HG02798 (cell line): ENCODE data around the gene MTMR12.
A peak's percentile ranks its signal among the peaks of the same experiment; 100 is the strongest.

Experiments
- ATAC-seq: cut with Tn5 transposase; IDR thresholded peaks from one replicate; pipeline ENCODE4 v1.9.1; 2021; ENCODE audit warnings: mild to moderate bottlenecking; ENCODE audit not compliant: unreplicated experiment, poor library complexity

MTMR12 gene

DNA sequence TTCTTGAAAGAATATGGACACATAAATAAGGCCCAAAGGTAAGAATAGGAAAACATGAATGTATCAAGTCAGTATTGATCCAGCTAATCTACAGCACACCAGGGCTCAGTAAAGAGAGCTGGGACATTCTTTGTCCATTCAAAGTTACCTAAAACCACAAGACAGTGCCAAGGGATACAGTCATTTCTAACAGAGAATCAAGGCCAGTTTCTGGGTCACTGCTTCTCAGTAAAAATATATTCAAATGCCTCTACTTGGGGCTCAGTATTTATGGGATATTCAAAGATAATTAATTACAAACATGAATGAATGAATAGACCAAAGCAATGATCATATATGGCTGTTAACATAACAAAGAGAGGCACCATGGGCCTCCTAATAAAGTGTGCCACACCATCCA, 34.9 kb downstream of the MTMR12 start:
- ATAC-seq: no peak

DNA sequence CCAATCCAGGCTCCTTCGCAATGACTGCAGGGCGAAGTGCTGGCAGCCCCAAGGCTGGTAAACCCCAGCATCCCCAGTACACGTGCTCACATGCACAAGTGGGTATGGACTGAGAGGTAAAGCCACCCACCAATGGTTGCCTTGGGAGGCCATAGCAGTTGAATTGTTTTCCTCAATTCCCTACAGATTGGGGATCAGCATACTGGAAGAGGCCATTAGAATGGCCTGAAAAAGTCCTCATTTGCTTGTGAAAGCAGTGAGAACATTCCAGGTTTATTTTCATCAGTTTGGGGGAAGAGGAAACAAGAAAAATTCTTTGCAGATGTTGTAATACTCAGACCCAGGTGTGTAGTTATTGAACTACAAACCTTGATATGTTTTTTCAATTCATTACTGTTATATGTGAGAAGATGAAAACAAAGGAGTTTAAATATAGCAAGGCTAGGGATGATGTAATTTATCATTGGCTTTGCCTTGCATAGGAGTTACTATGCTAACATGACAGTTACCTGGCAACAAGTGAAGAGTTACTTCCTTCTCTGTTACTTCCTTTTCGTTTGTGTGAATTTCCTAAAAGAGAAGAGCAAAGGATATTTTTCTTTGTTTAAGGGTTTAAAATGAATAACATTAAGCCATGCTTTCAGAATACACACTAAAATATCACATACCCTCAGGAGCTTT, 36.4 kb downstream of the MTMR12 start:
- peak; percentile 32 for ATAC-seq

DNA sequence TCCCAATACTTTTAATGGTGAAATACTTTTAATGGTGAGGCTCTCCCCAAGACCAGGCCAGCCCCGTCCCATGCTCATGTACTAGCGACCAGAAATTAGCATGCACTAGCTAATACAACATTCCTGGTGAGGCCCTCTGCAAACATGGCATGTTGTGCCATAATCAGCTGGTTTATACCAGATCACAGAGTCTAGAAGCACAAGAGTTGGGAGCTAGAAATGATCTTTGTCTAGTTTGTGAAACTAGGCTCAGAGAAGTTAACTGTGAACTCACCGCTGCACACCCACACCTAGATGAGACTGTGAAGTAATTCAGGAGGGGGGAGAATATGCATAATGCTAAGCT, 37.4 kb downstream of the MTMR12 start:
- no peak for ATAC-seq

DNA sequence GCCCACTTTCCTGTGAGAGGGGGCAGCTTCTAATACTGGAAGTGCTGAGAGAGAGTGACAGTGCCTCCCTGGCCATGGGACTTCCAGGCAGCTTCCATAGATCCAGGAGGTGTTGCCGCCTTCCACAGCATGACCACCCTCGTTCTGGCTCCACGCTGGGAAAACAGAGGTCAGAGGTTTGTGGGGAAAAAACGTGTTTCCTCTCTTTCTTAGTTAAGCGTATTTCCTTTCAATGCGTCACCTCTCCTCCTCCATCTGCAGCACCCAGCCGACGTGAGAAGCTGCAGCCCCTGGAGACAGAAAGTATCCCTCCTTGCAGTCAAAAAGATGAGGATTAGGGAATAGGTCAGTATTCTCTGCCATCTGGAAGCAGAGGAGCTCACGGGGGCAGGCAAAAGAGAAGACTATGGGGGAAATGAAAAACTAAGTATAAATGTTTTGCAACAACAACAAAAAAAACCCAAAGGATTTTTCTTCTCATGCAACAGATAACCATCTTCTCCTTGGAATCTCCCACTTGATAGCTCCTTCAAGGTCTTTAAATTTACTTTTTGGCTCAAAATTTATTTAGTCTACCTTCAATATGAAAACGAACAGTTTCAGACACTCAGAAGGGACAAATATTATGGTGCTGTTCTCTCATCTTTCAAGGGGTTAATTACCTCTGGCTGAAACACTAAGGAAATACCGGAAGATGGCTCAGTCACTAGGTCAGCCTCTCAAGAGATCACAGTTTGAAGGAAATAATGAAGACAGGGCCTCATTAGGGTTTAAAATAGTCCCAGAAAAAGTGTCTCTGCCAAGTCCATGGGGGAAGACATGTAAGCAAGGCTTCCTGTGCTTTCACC, 38.0 kb downstream of the MTMR12 start:
- no peak for ATAC-seq

DNA sequence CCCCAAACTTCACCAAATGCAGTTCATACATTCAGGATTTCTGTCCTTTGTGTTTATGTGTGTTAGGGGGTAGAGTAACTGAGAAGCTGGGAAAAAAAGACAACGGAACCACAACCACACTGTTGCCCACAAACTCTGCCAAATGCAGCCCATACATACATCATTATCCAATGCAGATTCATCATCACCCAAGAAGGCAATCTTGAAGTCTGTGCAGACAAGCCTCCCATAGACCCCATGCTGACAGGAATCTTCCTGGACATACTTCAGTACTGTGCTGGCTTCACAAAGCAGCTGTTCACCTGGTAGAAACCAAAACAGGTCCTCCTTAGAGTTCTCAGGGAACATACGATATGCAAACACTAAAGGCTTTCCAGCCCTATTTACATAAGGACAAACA, 38.9 kb downstream of the MTMR12 start:
- no peak for ATAC-seq

DNA sequence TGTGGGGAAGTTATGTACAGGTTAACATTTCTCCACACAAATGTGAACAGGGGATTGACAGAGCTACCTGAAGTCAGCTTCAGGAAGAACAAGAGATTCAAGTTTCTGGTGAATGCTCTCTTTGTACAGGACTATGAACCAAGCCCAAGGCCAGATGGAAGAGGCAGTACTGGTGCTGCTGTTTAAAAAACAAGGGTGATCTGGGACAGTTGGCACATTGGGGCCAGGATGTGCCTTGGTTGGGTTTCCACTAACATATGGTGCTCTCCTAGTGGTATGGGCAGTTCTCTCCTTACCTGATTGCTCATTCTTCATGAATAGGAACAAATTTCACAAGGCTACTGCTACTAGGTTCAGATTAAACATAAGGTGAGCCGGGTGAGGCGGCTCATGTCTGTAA, 40.0 kb downstream of the MTMR12 start:
- ATAC-seq: no peak

DNA sequence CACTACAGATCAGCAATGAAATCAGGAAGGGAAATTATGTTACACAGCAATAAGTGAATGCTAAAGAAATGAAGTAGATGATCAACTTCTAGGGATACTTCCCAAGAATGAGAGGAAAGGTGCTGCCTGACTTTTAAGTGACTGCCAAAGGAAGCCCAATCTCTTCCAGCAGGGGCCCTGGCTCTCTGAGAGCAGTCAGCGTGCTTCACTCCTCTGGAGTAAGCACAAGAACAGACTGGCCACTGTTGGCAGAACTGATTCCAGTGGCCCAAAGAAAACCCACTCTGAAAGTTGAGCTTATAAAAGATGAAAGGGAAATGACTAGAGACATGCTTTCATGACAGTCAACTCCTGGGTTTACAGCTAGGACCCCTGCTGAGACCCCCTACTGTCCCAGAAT, 41.8 kb downstream of the MTMR12 start:
- no peak for ATAC-seq

DNA sequence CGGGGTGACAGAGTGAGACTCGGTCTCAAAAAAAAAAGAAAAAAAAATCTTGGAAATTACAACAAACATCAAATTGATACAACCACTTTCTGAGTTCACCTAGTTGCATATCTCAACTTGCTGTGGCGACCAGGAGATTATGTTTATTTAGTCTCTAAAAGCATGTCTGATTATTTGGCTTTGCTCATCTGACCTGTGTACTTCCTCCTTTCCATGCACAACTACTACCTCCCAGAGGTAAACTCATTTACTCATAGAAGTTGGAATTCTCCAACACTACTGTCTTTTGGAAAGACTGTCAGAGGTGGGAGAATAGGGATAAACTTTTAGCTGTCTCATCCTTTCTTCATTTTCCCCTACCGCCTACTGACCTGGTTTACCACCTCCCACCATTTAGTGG, 42.6 kb downstream of the MTMR12 start:
- ATAC-seq: no peak

DNA sequence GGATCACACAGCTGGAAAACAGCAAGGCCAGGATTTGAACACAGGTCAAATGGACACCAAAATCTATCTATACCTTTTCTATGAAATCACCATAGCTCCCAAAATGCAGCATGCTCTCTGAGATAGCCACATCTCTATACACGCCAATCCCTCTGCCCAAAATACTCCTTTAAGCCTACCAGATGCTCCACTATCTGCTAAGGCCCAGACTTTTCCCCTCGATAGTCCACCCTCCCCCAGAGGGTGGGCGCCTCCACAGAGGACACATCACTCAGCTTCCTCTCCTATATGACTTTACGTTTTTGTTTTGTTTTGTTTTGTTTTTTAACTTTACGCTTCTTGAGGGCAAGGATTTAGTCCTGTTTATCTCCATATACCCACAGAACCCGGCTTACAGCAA, 46.8 kb downstream of the MTMR12 start:
- ATAC-seq: no peak

DNA sequence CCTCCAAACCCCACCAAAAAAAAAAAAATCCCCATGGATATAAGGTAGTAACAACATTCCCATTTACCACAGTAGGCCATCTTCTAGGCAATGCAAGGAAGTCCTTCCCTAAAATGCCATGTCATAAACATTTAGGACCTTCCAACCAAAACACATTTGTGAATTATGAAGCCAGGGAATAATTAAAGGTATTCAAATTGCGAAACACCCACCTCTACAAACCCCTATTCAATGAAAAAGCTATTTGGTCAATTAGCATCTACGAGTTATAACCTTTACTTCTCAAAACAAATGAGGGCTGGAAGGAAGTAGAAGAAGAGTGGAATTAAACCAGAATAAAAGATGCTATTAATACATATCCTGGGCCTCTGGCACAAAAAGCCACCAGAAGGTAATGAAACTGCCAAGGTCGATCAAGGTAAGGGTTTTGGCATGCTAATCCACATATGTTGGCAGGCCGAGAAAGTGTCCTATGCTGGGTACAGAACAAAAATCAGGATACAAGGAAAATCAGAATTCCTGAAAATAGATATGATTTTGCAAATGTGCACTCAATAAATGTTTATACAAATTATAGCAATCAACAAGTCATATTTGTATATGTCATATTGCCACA, 47.7 kb downstream of the MTMR12 start:
- ATAC-seq: no peak

DNA sequence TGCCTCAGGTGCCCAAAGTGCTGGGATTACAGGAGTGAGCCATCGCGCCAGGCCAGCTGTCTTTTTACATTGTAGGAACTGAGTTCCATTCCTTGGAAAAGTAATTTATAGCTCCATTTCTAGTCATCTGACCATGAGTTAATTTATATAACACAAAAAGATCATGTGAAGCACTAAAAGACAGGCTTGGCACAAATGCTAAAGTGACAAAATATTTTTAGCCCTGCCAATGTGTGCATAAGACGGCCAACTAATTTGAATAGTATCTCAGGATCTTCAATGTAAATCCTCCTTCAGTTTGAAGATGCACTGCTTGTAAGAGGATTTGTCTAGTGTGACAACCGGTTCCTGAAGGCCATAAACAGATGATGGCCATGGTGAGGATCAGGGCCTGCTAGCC, 49.1 kb downstream of the MTMR12 start:
- no peak for ATAC-seq

DNA sequence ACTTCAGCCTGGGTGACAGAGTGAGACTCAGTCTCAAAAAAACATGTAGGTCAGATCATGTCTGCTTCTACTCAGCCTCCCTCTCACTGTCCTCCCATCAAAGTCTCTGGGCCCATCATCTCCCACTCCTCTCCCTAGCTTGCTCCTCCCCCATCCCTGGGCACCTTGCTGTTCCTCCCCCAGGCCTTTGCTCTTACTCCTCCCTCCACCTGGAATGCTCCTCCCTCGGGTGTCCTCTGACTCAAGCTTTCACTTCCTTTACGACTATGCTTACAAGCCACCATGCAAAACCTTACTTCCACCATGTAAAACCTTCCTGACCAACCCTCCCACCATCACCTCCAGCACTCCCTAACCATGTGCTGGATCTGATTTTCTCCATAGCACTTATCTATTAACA, 51.5 kb downstream of the MTMR12 start:
- peak; percentile 81 for ATAC-seq

DNA sequence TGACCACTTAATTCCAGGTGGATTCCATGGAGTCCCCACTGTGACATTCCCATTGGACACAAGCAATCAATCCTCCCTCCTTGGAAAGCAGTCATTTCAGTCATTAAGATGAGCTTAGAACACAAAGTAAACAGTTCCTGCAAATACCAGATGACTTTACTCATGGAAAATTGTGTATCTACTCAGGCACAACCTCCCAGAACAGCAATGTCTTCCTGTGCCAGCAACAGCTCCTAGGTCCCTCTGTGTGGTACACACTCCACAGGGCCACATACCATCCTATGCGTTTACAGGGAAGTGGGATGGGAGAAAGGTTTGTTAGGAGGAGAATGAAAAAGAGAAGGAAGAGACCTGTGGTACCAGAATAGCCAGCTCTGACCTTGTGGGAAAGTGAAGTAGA, 53.7 kb downstream of the MTMR12 start:
- ATAC-seq: no peak

DNA sequence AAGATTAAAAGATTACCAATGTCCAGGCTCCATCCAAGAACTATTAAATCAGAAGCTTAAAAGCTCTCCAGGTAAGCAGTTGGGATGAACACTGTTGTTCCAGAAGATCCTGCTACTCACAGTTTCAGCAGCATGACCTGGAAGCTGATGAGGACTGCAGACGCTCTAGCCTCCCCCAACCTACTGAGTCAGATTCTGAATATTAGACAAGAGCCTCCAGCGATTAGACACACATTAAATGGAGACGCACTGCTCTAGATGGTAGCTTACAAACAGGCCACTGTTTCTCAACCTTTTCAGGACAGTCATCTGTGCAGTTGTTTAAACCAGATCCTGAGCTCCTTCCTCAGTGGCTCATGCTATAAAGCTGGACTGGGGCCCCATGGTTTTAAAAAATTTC, 54.3 kb downstream of the MTMR12 start:
- ATAC-seq: no peak

DNA sequence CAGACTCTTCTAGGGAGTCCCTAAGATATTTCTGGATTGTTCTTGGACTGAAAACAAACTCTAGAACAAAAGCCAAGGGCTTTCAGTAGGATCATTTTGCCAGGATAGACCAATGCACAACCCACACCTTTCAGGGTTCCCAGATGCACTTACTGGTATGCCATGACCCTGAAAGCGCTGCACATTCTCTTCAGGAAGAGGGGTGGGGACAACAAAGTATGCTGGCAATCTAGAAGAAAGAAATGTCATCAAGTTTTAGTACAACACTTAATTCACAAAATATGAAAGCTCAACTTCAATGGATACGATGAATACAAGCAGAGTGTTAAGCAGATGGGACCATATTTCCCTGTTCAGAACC, 57.2 kb downstream of the MTMR12 start:
- ATAC-seq: no peak

DNA sequence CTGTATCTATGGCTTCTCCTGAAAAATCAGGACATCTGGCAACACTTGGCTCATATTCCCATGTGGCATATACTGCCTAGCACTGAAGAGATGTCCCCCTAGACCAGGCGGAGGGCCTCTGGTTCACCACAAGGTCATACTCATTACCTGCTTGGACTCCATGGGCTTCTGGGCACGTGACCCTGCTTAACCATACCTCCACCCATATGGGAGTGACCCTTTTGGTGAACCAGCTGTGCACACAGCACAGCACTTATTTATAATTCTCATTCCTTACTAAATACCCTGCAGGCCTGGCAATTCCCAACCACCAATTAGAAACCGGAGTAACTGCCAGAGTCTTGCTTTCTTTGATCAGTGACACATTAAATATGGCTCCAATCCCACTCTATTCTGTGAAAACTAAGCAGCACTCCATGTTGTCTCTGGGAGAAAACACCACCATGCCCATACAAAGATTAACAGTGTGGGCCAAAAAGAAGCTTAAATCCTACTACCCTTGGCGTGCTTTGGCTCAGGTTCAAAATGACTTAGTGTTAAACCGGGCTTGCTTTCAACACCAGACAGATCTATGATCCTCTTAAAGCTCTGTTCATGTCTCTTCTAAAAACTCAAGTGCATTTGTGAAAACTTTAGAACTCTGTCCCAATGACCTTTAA, 57.7 kb downstream of the MTMR12 start:
- ATAC-seq: no peak

DNA sequence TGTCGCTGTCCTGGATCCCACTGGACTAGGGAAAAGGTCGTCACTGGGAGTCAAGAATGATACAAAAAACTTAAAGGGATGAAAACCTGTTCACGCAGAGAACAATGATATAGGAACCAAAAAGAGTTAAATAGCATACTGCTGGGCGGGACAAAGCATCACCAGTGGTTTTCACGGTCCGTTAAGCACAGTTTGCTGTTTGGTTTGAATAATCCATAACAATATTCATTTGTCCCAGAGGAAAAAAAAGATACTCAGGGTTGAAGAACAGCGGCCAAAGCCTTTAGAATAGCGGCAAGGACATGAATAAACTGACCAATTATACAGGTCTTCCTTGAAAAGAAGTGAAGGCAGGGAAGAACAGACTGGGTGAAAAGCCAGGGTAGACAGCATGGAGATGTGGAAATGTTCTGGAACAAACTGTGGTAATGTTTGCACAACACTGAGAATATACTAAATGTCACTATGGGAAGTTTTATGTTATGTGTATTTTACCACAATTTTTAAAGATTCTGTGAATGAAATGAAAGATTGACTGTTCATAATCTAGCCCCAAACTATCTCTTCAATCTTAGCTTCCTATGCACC, 60.8 kb downstream of the MTMR12 start:
- ATAC-seq: no peak

DNA sequence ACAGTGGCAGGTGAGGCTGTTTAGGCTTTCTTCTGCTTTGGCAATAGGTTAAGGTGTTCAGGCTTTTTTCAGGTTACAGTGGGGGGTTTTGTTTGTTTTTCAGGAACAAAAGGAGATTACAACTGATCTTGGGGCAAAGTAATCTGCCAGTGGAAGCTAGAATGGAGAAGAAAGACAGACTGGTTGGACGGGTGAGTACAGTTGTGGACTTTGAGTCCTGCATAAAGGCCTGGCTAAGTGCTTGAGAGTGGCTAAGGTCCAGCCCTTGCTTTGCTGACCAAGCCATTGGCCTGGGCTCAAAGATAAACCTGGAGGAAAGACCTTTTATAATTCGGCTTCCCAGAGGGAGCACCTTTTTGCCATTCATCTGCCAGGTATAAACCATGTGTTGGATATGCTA, 63.1 kb downstream of the MTMR12 start:
- ATAC-seq: no peak

DNA sequence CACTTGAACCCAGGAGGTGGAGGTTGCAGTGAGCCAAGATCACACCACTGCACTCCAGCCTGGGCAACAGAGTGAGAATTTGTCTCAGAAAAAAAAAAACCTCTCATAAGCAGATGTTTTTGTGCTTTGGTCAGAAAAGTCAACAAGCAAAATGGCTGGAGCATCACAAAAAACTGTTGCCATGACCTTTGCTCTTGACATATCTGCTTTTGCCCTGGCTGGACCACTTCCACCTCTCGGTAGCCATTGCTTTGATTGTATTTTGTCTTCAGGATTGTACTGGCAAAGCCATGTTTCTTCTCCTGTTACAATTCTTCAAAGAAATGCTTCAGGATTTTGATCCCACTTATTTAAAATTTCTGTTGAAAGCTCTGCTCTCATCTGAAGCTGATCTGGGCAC, 67.0 kb downstream of the MTMR12 start:
- no peak for ATAC-seq

DNA sequence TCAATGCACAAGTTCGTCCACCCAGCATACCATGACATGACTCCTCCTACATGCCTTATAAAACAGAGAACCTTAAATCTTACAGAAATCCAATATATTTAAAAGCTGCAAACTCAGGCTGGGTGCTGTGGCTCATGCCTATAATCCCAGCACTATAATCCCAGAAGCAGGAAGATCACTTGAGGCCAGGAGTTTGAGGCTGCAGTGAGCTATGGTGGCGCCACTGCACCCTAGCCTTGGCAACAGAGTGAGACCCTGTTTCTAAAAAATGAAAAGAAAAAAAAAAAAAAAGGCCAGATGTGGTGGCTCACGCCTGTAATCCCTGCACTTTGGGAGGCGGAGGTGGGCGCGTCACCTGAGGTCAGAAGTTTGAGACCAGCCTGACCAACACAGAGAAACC, 68.7 kb downstream of the MTMR12 start:
- no peak for ATAC-seq
